H9 (cell line): ENCODE measurements around the gene ZBTB16. TPM values are rescaled to one million over a fixed set of nuclear protein-coding genes. Genes with fewer than 3 reads are reported as not detected.

Experiments used
- DNase-seq: peaks from one replicate; pipeline ENCODE4 v3.0.0-alpha.2; 2017
- H2AFZ ChIP-seq: one replicate; pipeline ENCODE4 v1.6.1; 2013; ENCODE audit warnings: mild to moderate bottlenecking, low read length, control low read depth, moderate library complexity
- H2AK5ac ChIP-seq: 2 replicates; pipeline ENCODE4 v1.6.1; 2013; ENCODE audit warnings: low read length, control low read depth, mixed read lengths; ENCODE audit not compliant: insufficient read length
- H2BK120ac ChIP-seq: one replicate; pipeline ENCODE4 v1.6.1; 2013; ENCODE audit warnings: low read depth, mild to moderate bottlenecking, low read length, control low read depth, inconsistent platforms; ENCODE audit not compliant: poor library complexity, severe bottlenecking
- H2BK12ac ChIP-seq: 2 replicates; pipeline ENCODE4 v1.6.1; 2013; ENCODE audit warnings: low read length, control low read depth, mixed read lengths, low read depth; ENCODE audit not compliant: insufficient read length
- H2BK15ac ChIP-seq: 2 replicates; pipeline ENCODE4 v1.6.1; 2013; ENCODE audit warnings: low read depth, low read length, control low read depth
- H2BK20ac ChIP-seq: one replicate; pipeline ENCODE4 v1.6.1; 2013; ENCODE audit warnings: low read depth, mild to moderate bottlenecking, low read length, control low read depth, inconsistent platforms; ENCODE audit not compliant: poor library complexity, severe bottlenecking
- H2BK5ac ChIP-seq: 2 replicates; pipeline ENCODE4 v1.6.1; 2013; ENCODE audit warnings: low read length, control low read depth, mixed read lengths; ENCODE audit not compliant: insufficient read length
- H3K14ac ChIP-seq: 2 replicates; pipeline ENCODE4 v1.6.1; 2013; ENCODE audit warnings: low read length, control low read depth; ENCODE audit not compliant: insufficient read depth
- H3K18ac ChIP-seq: 2 replicates; pipeline ENCODE4 v1.6.1; 2013; ENCODE audit warnings: low read depth, mild to moderate bottlenecking, mixed read lengths, low read length, control low read depth; ENCODE audit not compliant: insufficient read length
- H3K23ac ChIP-seq: 2 replicates; pipeline ENCODE4 v1.6.1; 2013; ENCODE audit warnings: low read length, control low read depth, mixed read lengths, low read depth; ENCODE audit not compliant: insufficient read length
- H3K23me2 ChIP-seq: 2 replicates; pipeline ENCODE4 v1.6.1; 2013; ENCODE audit warnings: low read depth, mild to moderate bottlenecking, mixed read lengths, low read length, control low read depth; ENCODE audit not compliant: insufficient read length, poor library complexity, severe bottlenecking
- H3K27ac ChIP-seq: 2 replicates; pipeline ENCODE4 v1.5.1; 2013; ENCODE audit warnings: low read length, control low read depth, mixed read lengths, low read depth; ENCODE audit not compliant: insufficient read length
- H3K27me3 ChIP-seq: 2 replicates; pipeline ENCODE4 v1.6.1; 2013; ENCODE audit warnings: low read length, control low read depth, inconsistent platforms; ENCODE audit not compliant: insufficient read depth
- H3K4ac ChIP-seq: 2 replicates; pipeline ENCODE4 v1.6.1; 2013; ENCODE audit warnings: low read depth, mild to moderate bottlenecking, control low read depth, inconsistent platforms, low read length, moderate library complexity
- H3K4me1 ChIP-seq: 2 replicates; pipeline ENCODE4 v1.6.1; 2013; ENCODE audit warnings: low read length, control low read depth, inconsistent platforms; ENCODE audit not compliant: insufficient read depth
- H3K4me2 ChIP-seq: 2 replicates; pipeline ENCODE4 v1.6.1; 2013; ENCODE audit warnings: low read length, control low read depth, mixed read lengths; ENCODE audit not compliant: insufficient read length, insufficient read depth
- H3K56ac ChIP-seq: 2 replicates; pipeline ENCODE4 v1.6.1; 2013; ENCODE audit warnings: low read depth, mild to moderate bottlenecking, mixed read lengths, low read length, control low read depth; ENCODE audit not compliant: insufficient read length
- H3K79me1 ChIP-seq: 2 replicates; pipeline ENCODE4 v1.6.1; 2013; ENCODE audit warnings: low read depth, mild to moderate bottlenecking, moderate library complexity, low read length, control low read depth, inconsistent platforms; ENCODE audit not compliant: insufficient read depth, poor library complexity, severe bottlenecking
- H3K79me2 ChIP-seq: 2 replicates; pipeline ENCODE4 v1.6.1; 2013; ENCODE audit warnings: low read length, control low read depth, inconsistent platforms; ENCODE audit not compliant: insufficient read depth
- H3K9ac ChIP-seq: 2 replicates; pipeline ENCODE4 v1.6.1; 2013; ENCODE audit warnings: low read length, control low read depth, mixed read lengths; ENCODE audit not compliant: insufficient read length; ENCODE audit errors: extremely low read depth
- H3K9me3 ChIP-seq: one replicate; pipeline ENCODE4 v1.6.1; 2013; ENCODE audit warnings: low read depth, low read length, inconsistent platforms; ENCODE audit not compliant: control insufficient read depth
- H3T11ph ChIP-seq: one replicate; pipeline ENCODE4 v1.6.1; 2013; ENCODE audit warnings: mild to moderate bottlenecking, low read length, control low read depth, inconsistent platforms
- H4K20me1 ChIP-seq: one replicate; pipeline ENCODE4 v1.6.1; 2013; ENCODE audit not compliant: control insufficient read depth, insufficient read length, insufficient read depth
- H4K5ac ChIP-seq: 2 replicates; pipeline ENCODE4 v1.6.1; 2013; ENCODE audit warnings: low read depth, mild to moderate bottlenecking, mixed read lengths, low read length, control low read depth; ENCODE audit not compliant: insufficient read length
- H4K8ac ChIP-seq: replicated peaks from 2 replicates; pipeline ENCODE4 v1.6.1; 2013; ENCODE audit warnings: low read length, control low read depth, mixed read lengths, low read depth; ENCODE audit not compliant: insufficient read length
- H4K91ac ChIP-seq: 2 replicates; pipeline ENCODE4 v1.6.1; 2013; ENCODE audit warnings: low read depth, mild to moderate bottlenecking, moderate library complexity, mixed read lengths, low read length, control low read depth; ENCODE audit not compliant: insufficient read length
- H3K27ac Mint-ChIP-seq, 3 experiments: 2 replicates in 2 of 3; 3 replicates in 1 of 3; pipeline ENCODE4 v1.8.0; 2020 to 2021; ENCODE audit warnings: mixed read lengths in 3 of 3, mild to moderate bottlenecking in 1 of 3, moderate library complexity in 1 of 3
- H3K27me3 Mint-ChIP-seq: 2 replicates; pipeline ENCODE4 v1.8.0; 2021; ENCODE audit warnings: low read depth, mild to moderate bottlenecking, moderate library complexity, mixed read lengths
- H3K36me3 Mint-ChIP-seq, 3 experiments: 2 replicates in 2 of 3; 3 replicates in 1 of 3; pipeline ENCODE4 v1.8.0; 2020 to 2021; ENCODE audit warnings: low read depth in 3 of 3, mixed read lengths in 3 of 3; ENCODE audit not compliant: insufficient read depth in 1 of 3
- H3K4me1 Mint-ChIP-seq, 2 experiments: 2 replicates each; pipeline ENCODE4 v1.8.0; 2020; ENCODE audit warnings: mixed read lengths in 2 of 2
- H3K4me3 Mint-ChIP-seq, 2 experiments: 2 replicates in 1 of 2; 3 replicates in 1 of 2; pipeline ENCODE4 v1.8.0; 2020 to 2021; ENCODE audit warnings: mild to moderate bottlenecking in 2 of 2, mixed read lengths in 2 of 2, moderate library complexity in 1 of 2
- H3K9me3 Mint-ChIP-seq, 2 experiments: 2 replicates in 1 of 2; 3 replicates in 1 of 2; pipeline ENCODE4 v1.8.0; 2020; ENCODE audit warnings: mild to moderate bottlenecking in 2 of 2, mixed read lengths in 2 of 2, moderate library complexity in 1 of 2
- CTCF ChIP-seq: fragments of 200-600 bp; sonication (generic); conservative IDR thresholded peaks from 3 replicates; pipeline ENCODE4 v1.8.0; 2021; ENCODE audit warnings: antibody characterized with exemption, mild to moderate bottlenecking
- WGBS: extraction: QIAGEN DNeasy Blood & Tissue Kit; methylation state at CpG from one replicate; pipeline ENCODE4 v1.1.7; 2013; ENCODE audit warnings: missing lambda C conversion rate, low lambda C conversion rate, mixed read lengths; ENCODE audit not compliant: insufficient read length; ENCODE audit errors: extremely low coverage; 5-methylcytosine and 5-hydroxymethylcytosine counted together
- total RNA-seq: library from RNA; stranded (reverse); gene quantifications from 2 replicates; pipeline ENCODE4 v1.2.1, GENCODE V29; 2021

Gene ZBTB16
- total RNA-seq, 1 experiment from 2014 or later, result not detected

DNA sequence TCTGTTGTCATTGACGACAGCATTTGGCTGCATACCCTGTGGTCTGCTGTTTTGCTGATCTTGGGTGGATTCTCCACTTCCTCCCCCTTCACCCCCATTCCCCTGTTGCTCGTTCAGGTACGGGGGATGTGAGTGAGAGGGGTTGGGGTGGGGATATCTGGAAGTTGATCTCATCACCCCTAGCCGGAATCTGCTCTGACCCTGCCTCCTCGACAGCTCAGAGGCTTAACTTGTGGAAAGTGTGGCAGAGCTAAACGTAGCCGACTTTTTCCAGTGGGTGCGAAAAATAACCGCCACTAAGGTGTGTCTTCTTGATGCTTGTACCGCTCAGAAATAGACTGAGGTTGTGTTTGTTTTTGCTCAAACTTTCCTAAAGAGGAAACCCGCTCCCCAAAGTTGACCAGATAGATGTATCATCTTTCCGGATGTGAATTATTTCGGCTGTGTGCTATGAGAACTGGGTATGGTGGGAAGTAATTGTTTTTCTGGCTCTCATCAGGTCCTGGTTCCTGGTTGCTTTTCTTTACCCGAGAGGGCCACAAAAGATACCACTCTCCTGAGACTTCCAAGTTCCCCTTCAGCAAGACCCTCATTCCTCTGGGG lies 6.6 kb downstream of the ZBTB16 start:
- no peak overlapping the region; a peak in 1 of 7 replicates for H3K27ac Mint-ChIP-seq
- TF ChIP-seq CTCF, result no peak
- no peak overlapping the region for H2AK5ac ChIP-seq
- no peak for DNase-seq
- no peak overlapping the region for H3K56ac ChIP-seq
- H3K23ac ChIP-seq, result no peak overlapping the region
- H3K4me2 ChIP-seq, result no peak overlapping the region
- H3K27me3 ChIP-seq, result peaks cover 22% of the 10 kb centered on the region
- no peak overlapping the region for H2BK20ac ChIP-seq
- no peaks in the 10 kb centered on the region; a peak in 1 of 7 replicates for H3K36me3 Mint-ChIP-seq
- H2BK12ac ChIP-seq, result no peak overlapping the region
- no peaks in the 10 kb centered on the region for H4K20me1 ChIP-seq
- H3K4me3 Mint-ChIP-seq, result no peak overlapping the region
- H4K5ac ChIP-seq, result no peak overlapping the region
- no peak overlapping the region for H3K27ac ChIP-seq
- no peak overlapping the region for H3K9ac ChIP-seq
- H3K9me3 Mint-ChIP-seq, result no peaks in the 10 kb centered on the region
- WGBS, result no CpG with 5 or more reads among the region's 14 CpGs
- H3T11ph ChIP-seq, result no peak overlapping the region
- peaks cover 97% of the 10 kb centered on the region for H3K27me3 Mint-ChIP-seq
- no peak overlapping the region for H3K4ac ChIP-seq
- no peak overlapping the region for H3K18ac ChIP-seq
- H3K14ac ChIP-seq, result no peak overlapping the region
- H2BK15ac ChIP-seq, result no peak overlapping the region
- no peak overlapping the region for H2AFZ ChIP-seq
- H3K4me1 ChIP-seq, result no peaks in the 10 kb centered on the region
- peaks cover 10 to 12% of the 10 kb centered on the region in 2 experiments for H3K4me1 Mint-ChIP-seq
- peaks cover 6% of the 10 kb centered on the region for H3K23me2 ChIP-seq
- no peaks in the 10 kb centered on the region for H3K9me3 ChIP-seq
- H2BK5ac ChIP-seq, result no peak overlapping the region
- no peaks in the 10 kb centered on the region for H3K79me2 ChIP-seq
- no peak overlapping the region for H4K8ac ChIP-seq
- H3K79me1 ChIP-seq, result no peaks in the 10 kb centered on the region
- H4K91ac ChIP-seq, result no peak overlapping the region
- no peak overlapping the region for H2BK120ac ChIP-seq
